C4-2B (cell line): ENCODE measurements around the gene TTYH3.

Experiments used
- CTCF ChIP-seq: fragments of 450-650 bp; conservative IDR thresholded peaks from 2 replicates; pipeline ENCODE4 v1.5.1; 2017; ENCODE audit warnings: mild to moderate bottlenecking
- ZFX ChIP-seq: fragments of 450-650 bp; IDR thresholded peaks from 2 replicates; pipeline ENCODE4 v1.6.1; 2017

GRCh38 chr7:2668401-2668800, 36.6 kb downstream of the TTYH3 start:
- TF ChIP-seq CTCF (no peak), ZFX (no peak)
